ENCODE measurements around the gene C11orf58. TPM values are rescaled to one million over a fixed set of nuclear protein-coding genes. Genes with fewer than 3 reads are reported as not detected.
A peak's percentile ranks its signal among the peaks of the same experiment; 100 is the strongest.

C11orf58 gene
- polyA plus RNA-seq, 3 donors, result 44.8 to 102 (median 94.5) TPM

DNA sequence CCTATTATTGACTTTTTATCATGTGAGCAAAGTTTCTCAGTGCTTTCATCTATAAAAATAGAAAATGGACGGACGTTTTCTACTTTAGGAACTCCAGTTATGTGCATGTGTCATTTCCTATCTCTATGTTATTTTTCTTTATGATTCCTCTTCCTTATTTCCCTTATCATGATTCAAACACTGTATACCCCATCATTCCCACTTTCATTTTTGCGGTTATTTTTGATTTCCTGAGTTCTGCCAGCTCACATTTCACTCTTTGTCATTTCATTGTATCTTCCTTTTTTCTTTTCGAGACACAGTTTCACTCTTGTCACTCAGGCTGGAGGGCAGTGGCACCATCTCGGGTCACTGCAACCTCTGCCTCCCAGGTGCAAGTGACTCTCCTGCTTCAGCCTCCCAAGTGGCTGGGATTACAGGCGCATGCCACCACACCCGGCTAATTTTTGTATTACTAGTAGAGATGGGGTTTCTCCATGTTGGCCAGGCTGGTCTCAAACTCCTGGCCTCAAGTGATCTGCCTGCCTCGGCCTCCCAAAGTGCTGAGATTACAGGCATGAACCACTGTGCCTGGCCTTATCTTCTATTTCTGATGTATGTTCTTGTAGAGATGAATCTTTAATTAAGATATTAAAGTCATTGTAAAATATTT, 21.5 kb downstream of the C11orf58 start:
- H3K36me3 Mint-ChIP-seq, result peaks cover 26 to 33% of the 10 kb centered on the region in 2 donors
- H3K4me1 ChIP-seq (ENCODE audit: control insufficient read depth in 1 of 2, insufficient read depth in 2 of 2, low read length in 2 of 2), result peaks cover 14 to 19% of the 10 kb centered on the region in 2 donors
- no peaks in the 10 kb centered on the region for H4K20me1 ChIP-seq (ENCODE audit: insufficient read depth, low read length)
- 20% methylated on average over 4 of the region's 8 CpGs for WGBS (ENCODE audit: insufficient coverage)
- DNase-seq, result peak; percentile 12 to 41 (median 23)
- H3K27ac ChIP-seq (ENCODE audit: low read depth in 1 of 2, low read length in 2 of 2), result peak overlapping the region in 1 of 2 donors; percentile 23
- intact Hi-C loops (cut with micrococcal nuclease), result no loop called here
- no peaks in the 10 kb centered on the region for H3K79me2 ChIP-seq (ENCODE audit: insufficient read depth, low read length)
- H3K9me3 ChIP-seq (replicated peaks in 1 of 2; ENCODE audit: control insufficient read depth in 1 of 2, insufficient read depth in 1 of 2, low read length in 2 of 2), result no peaks in the 10 kb centered on the region
- H3K4me3 Mint-ChIP-seq, result peak overlapping the region in 1 of 2 donors; percentile 26
- H3K9ac ChIP-seq (ENCODE audit: insufficient read depth, low read length, poor library complexity, severe bottlenecking), result no peak overlapping the region
- no peaks in the 10 kb centered on the region for H3K9me3 Mint-ChIP-seq
- H3K27ac Mint-ChIP-seq, result peak overlapping the region in 6 of 7 donors; percentile 0 to 74 (median 20)
- TF ChIP-seq, protein P1, sequence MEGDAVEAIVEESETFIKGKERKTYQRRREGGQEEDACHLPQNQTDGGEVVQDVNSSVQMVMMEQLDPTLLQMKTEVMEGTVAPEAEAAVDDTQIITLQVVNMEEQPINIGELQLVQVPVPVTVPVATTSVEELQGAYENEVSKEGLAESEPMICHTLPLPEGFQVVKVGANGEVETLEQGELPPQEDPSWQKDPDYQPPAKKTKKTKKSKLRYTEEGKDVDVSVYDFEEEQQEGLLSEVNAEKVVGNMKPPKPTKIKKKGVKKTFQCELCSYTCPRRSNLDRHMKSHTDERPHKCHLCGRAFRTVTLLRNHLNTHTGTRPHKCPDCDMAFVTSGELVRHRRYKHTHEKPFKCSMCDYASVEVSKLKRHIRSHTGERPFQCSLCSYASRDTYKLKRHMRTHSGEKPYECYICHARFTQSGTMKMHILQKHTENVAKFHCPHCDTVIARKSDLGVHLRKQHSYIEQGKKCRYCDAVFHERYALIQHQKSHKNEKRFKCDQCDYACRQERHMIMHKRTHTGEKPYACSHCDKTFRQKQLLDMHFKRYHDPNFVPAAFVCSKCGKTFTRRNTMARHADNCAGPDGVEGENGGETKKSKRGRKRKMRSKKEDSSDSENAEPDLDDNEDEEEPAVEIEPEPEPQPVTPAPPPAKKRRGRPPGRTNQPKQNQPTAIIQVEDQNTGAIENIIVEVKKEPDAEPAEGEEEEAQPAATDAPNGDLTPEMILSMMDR (IDR thresholded peaks at IDR 0.05), result no peak
- H3K36me3 ChIP-seq (replicated peaks in 1 of 2; ENCODE audit: control insufficient read depth in 1 of 2, insufficient read depth in 2 of 2, low read length in 2 of 2), result peaks cover 27 to 36% of the 10 kb centered on the region in 2 donors
- H3K4me1 Mint-ChIP-seq, result peaks cover 22% of the 10 kb centered on the region
- H3K4me3 ChIP-seq (replicated peaks in 1 of 3; ENCODE audit: low read depth in 2 of 3, low read length in 3 of 3), result no peak overlapping the region
- peaks cover 0 to 3% (median 2%) of the 10 kb centered on the region in 3 donors for H3K27me3 Mint-ChIP-seq (ENCODE audit: low read depth in 3 of 3)
- H3K4me2 ChIP-seq (replicated peaks; ENCODE audit: extremely low read depth, low read length, poor library complexity, severe bottlenecking), result peak overlapping the region; percentile 36
- H3K27me3 ChIP-seq (ENCODE audit: control insufficient read depth in 2 of 2, insufficient read depth in 2 of 2, low read length in 2 of 2), result no peaks in the 10 kb centered on the region
- H2AFZ ChIP-seq (ENCODE audit: insufficient read depth, low read depth, low read length, poor library complexity, severe bottlenecking), result no peak overlapping the region

DNA sequence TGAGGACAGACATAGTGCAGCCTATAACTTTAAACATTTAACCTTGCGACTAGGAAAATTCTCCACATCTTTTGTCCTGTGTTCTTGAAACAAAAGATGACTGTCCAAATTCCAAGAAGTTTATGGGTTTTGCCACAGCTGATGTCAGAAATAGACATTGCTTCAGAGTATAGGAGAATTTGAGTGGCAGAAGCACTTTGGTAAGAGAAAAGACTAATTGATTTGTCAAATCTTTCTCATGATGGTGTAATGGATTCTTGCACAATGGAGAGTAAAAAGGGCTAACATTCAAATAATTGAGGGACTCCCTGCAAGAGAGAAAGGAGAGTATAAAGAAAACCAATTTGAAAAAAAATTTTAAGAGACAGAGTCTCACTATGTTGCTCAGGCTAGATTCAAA, 25.3 kb downstream of the C11orf58 start:
- intact Hi-C loops (cut with micrococcal nuclease), result no loop called here
- Histone ChIP-seq H3K9ac (ENCODE audit: insufficient read depth, low read length, poor library complexity, severe bottlenecking) (no peak overlapping the region), H3K9me3 (replicated peaks in 1 of 2; ENCODE audit: control insufficient read depth in 1 of 2, insufficient read depth in 1 of 2, low read length in 2 of 2) (no peaks in the 10 kb centered on the region), H3K27ac (ENCODE audit: low read depth in 1 of 2, low read length in 2 of 2) (no peak overlapping the region), H2AFZ (ENCODE audit: insufficient read depth, low read depth, low read length, poor library complexity, severe bottlenecking) (no peak overlapping the region), H3K79me2 (ENCODE audit: insufficient read depth, low read length) (no peaks in the 10 kb centered on the region), H3K4me1 (ENCODE audit: control insufficient read depth in 1 of 2, insufficient read depth in 2 of 2, low read length in 2 of 2) (peaks cover 10 to 13% of the 10 kb centered on the region in 2 donors), H3K4me3 (replicated peaks in 1 of 3; ENCODE audit: low read depth in 2 of 3, low read length in 3 of 3) (no peak overlapping the region), H4K20me1 (ENCODE audit: insufficient read depth, low read length) (no peaks in the 10 kb centered on the region), H3K27me3 (ENCODE audit: control insufficient read depth in 2 of 2, insufficient read depth in 2 of 2, low read length in 2 of 2) (no peaks in the 10 kb centered on the region), H3K36me3 (replicated peaks in 1 of 2; ENCODE audit: control insufficient read depth in 1 of 2, insufficient read depth in 2 of 2, low read length in 2 of 2) (no peaks in the 10 kb centered on the region), H3K4me2 (replicated peaks; ENCODE audit: extremely low read depth, low read length, poor library complexity, severe bottlenecking) (no peak overlapping the region)
- Mint-ChIP-seq H3K4me1 (peaks cover 14% of the 10 kb centered on the region), H3K9me3 (no peaks in the 10 kb centered on the region), H3K4me3 (no peak overlapping the region), H3K36me3 (no peaks in the 10 kb centered on the region), H3K27me3 (ENCODE audit: low read depth in 3 of 3) (peaks cover 2 to 4% (median 3%) of the 10 kb centered on the region in 3 donors), H3K27ac (no peak overlapping the region)
- TF ChIP-seq, protein P1 (IDR thresholded peaks at IDR 0.05), result no peak
- DNase-seq, result no peak
- WGBS (ENCODE audit: insufficient coverage), result no CpG with 5 or more reads among the region's 1 CpG

All from CD14-positive monocyte (primary cell).